GM18867 (cell line): ENCODE measurements around the gene DMPK.

Experiments used
- ATAC-seq: cut with Tn5 transposase; IDR thresholded peaks from one replicate; pipeline ENCODE4 v1.9.1; 2021; ENCODE audit warnings: mild to moderate bottlenecking, moderate library complexity; ENCODE audit not compliant: unreplicated experiment

DMPK gene

GRCh38 chr19:45789035-45789786 lies 6.9 kb upstream of the DMPK start:
- no peak for ATAC-seq

GRCh38 chr19:45786533-45786894 lies 4.2 kb upstream of the DMPK start:
- ATAC-seq: no peak

GRCh38 chr19:45785781-45786532 lies 3.7 kb upstream of the DMPK start:
- ATAC-seq: no peak

- no peak for ATAC-seq
Observed at GRCh38 chr19:45785097-45785496, 2.8 kb upstream of the DMPK start.

GRCh38 chr19:45784096-45784495 lies 1.8 kb upstream of the DMPK start:
- no peak for ATAC-seq

GRCh38 chr19:45782820-45783785 lies 813 bp upstream of the DMPK start:
- no peak for ATAC-seq

DNA sequence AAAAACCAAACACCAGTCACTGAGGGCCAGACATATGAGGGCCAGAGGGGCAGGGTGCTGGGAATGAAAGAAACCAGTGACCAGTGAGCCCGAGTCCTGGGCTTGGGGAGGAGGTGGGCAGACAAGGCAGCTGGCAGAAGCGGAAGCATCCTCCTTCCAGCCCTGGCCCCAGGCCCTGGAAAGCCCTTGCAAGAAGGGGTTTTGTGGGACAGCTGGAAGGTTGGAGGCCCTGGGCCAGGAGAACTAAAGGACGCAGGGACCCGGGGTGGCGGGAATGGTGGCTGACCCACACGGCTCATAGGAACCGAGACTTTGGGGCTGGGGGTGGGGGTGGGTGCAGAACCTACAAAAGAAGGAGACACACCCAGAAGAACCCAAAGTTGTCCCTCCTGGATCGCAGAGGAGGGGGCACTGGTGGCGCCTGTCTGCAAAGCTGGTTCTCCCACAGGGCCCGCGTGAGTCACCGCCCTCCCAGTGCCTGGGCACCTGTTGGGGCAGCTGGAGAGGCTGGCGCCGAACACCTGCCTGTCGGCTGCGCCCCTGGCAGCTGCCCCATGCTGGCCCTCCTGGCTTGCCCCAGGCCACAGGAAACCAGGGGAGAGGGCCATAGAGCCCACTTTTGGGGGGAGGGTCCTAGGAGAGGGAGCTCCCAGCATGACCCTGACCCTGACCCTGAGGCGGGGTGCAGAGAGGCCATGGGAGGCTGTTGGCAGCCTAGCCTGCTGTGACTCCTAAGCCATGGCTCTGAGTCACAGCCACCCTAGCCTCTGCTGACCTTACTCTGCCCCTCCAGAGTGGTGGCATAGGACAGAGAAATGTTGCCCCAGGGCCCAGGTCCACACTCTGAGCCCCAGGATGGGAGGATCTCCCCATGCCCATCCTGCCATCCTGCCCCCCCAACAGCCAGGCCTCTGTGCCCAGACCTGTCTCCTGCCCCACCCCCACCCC lies 802 bp downstream of the DMPK start:
- no peak for ATAC-seq

- no peak for ATAC-seq
Observed at GRCh38 chr19:45780448-45781213, 1.7 kb downstream of the DMPK start.

DNA sequence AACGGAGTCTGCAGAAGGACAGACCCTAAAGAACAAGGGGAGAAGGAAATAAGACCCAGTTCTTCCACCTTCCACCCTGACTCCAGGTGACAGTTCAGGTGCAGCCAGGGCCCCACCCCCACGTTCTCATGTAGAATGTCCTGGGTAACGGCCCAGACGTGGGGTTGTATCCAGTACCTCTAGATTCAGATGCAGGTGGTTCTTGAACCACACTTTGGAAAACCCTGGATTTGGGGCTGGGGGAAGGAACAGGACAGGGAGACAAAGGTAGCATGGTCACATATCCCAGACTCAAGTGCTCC lies 2.2 kb downstream of the DMPK start:
- ATAC-seq: no peak

- peak; percentile 83 for ATAC-seq
Observed at GRCh38 chr19:45779231-45780145, 2.8 kb downstream of the DMPK start.

GRCh38 chr19:45778010-45778661 lies 4.2 kb downstream of the DMPK start:
- ATAC-seq: no peak

- ATAC-seq: no peak
Observed at GRCh38 chr19:45777395-45777961, 4.8 kb downstream of the DMPK start.

GRCh38 chr19:45774765-45775164 lies 7.5 kb downstream of the DMPK start:
- ATAC-seq: no peak

GRCh38 chr19:45773384-45773783 lies 8.9 kb downstream of the DMPK start:
- ATAC-seq: no peak

- no peak for ATAC-seq
Observed at GRCh38 chr19:45772912-45773311, 9.4 kb downstream of the DMPK start.

GRCh38 chr19:45772130-45772840 lies 10.0 kb downstream of the DMPK start:
- no peak for ATAC-seq

DNA sequence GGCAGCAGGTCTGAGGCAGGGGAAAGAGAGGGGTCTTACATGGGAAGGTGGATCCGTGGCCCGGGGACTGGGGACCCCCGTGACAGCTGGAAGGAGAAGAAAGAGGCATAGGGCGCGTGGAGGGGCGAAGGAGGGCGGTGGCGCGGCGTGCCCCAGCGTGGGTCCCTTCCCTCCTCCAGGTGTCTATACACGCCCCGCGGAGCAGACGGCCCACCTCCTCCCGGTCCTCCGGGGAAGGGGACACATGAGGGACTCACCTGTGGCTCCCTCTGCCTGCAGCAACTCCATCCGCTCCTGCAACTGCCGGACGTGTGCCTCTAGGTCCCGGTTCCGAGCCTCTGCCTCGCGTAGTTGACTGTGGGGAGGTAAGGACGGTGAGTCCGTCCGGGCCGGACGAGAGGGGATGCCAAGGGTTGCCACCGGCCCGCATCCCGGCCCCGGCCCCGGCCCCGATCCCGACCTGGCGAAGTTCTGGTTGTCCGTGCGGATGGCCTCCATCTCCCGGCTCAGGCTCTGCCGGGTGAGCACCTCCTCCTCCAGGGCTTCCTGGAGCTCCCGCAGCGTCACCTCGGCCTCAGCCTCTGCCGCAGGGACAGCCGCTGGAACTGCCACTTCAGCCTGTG lies 10.9 kb downstream of the DMPK start:
- no peak for ATAC-seq
